Suprapubic skin (tissue), 4 donors: ENCODE results near the gene SHC3.

ENCODE experiments used
- POLR2A ChIP-seq, 2 donors: fragments of 450-650 bp; IDR thresholded peaks; one replicate each; pipeline ENCODE4 v1.6.1; 2017; ENCODE audit warnings: antibody characterized with exemption in 2 of 2, mild to moderate bottlenecking in 2 of 2, moderate library complexity in 2 of 2
- POLR2AphosphoS5 ChIP-seq, 3 donors: sonication (generic); formaldehyde crosslinking; IDR thresholded peaks; one replicate each; pipeline ENCODE4 v1.6.1; 2017; ENCODE audit warnings: antibody characterized with exemption in 3 of 3
- TF ChIP-seq, protein P1 (sequence below), 2 donors: fragments of 200-600 bp in 1 of 2; fragments of 450-650 bp in 1 of 2; sonication (generic) in 1 of 2; IDR thresholded peaks; one replicate each; pipeline ENCODE4 v1.5.1; 2016 to 2019; ENCODE audit warnings: antibody characterized with exemption in 2 of 2, mild to moderate bottlenecking in 1 of 2, moderate library complexity in 1 of 2

DNA sequence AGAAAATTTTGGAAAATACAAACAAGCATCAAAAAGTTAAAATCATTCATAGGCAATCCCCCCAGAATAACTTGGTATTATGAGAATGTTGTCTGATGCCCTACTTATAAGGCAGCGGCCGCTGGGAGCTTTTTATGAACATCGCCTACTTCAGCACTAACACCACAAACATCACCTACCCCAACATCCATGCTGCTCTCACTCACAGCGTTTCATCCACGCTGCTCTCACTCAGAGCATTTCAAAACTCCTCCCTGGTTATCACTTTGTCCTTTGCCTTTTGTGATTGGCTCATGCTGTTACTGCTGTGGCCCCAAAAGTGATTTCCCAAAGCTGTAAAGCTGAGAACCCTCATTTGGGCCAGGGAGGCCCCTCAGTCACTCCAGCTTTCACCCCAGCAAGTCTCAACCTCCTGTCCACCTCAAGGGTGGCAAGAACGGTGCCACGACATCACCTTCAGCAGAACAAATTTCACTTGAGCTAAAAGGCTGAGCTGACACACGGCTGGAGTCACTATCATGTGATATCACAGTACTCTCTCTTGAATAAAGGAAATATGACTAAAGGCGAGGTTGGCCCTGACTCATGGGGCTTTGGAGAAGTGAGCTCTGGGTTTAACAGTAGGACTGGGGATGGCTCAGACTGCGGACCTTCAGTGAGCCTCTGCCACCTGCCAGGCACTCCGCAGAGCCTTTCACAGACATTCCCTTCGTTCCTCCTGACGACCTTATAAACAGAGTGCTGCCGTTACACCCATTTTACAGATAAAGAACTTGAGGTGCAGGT is 25.2 kb downstream of the SHC3 start:
- TF ChIP-seq, protein P1, sequence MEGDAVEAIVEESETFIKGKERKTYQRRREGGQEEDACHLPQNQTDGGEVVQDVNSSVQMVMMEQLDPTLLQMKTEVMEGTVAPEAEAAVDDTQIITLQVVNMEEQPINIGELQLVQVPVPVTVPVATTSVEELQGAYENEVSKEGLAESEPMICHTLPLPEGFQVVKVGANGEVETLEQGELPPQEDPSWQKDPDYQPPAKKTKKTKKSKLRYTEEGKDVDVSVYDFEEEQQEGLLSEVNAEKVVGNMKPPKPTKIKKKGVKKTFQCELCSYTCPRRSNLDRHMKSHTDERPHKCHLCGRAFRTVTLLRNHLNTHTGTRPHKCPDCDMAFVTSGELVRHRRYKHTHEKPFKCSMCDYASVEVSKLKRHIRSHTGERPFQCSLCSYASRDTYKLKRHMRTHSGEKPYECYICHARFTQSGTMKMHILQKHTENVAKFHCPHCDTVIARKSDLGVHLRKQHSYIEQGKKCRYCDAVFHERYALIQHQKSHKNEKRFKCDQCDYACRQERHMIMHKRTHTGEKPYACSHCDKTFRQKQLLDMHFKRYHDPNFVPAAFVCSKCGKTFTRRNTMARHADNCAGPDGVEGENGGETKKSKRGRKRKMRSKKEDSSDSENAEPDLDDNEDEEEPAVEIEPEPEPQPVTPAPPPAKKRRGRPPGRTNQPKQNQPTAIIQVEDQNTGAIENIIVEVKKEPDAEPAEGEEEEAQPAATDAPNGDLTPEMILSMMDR (IDR thresholded peaks at IDR 0.05) = no peak
- TF ChIP-seq POLR2A (IDR thresholded peaks at IDR 0.05) (no peak), POLR2AphosphoS5 (IDR thresholded peaks at IDR 0.05) (no peak)
